HS-27A (cell line): ENCODE measurements around the gene HACD1.

Experiments used
- DNase-seq: peaks from one replicate; pipeline ENCODE4 v3.0.0-alpha.2; 2012; ENCODE audit warnings: low read depth, missing footprints

HACD1 gene

GRCh38 chr10:17580885-17581284 lies 36.3 kb downstream of the HACD1 start:
- no peak for DNase-seq

- no peak for DNase-seq
Observed at GRCh38 chr10:17578603-17579002, 38.6 kb downstream of the HACD1 start.

GRCh38 chr10:17576768-17577167 lies 40.4 kb downstream of the HACD1 start:
- DNase-seq: no peak

- DNase-seq: no peak
Observed at GRCh38 chr10:17564911-17565310, 52.3 kb downstream of the HACD1 start.

GRCh38 chr10:17563452-17563851 lies 53.7 kb downstream of the HACD1 start:
- DNase-seq: no peak

- DNase-seq: no peak
Observed at GRCh38 chr10:17562614-17563013, 54.6 kb downstream of the HACD1 start.

- no peak for DNase-seq
Observed at GRCh38 chr10:17561111-17561510, 56.1 kb downstream of the HACD1 start.

- no peak for DNase-seq
Observed at GRCh38 chr10:17557459-17557858, 59.7 kb downstream of the HACD1 start.

- no peak for DNase-seq
Observed at GRCh38 chr10:17548770-17549169, 68.4 kb downstream of the HACD1 start.

GRCh38 chr10:17548162-17548561 lies 69.0 kb downstream of the HACD1 start:
- no peak for DNase-seq

- DNase-seq: no peak
Observed at GRCh38 chr10:17547060-17547459, 70.1 kb downstream of the HACD1 start.

- DNase-seq: no peak
Observed at GRCh38 chr10:17544465-17544864, 72.7 kb downstream of the HACD1 start.
